Endodermal cell (in vitro differentiated cells): ENCODE data around the gene WNT7B. TPM values are rescaled to one million over a fixed set of nuclear protein-coding genes. Genes with fewer than 3 reads are reported as not detected.

Experiments used
- DNase-seq: peaks from one replicate; pipeline ENCODE4 v3.0.0-alpha.2; 2017
- H3K27ac ChIP-seq: 2 replicates; pipeline ENCODE4 v1.5.1; 2013; ENCODE audit warnings: mild to moderate bottlenecking, low read depth, low read length, moderate library complexity
- H3K27me3 ChIP-seq: 2 replicates; pipeline ENCODE4 v1.6.1; 2013; ENCODE audit warnings: mild to moderate bottlenecking, low read length, moderate library complexity; ENCODE audit not compliant: insufficient read depth, control insufficient read depth, poor library complexity, severe bottlenecking
- H3K36me3 ChIP-seq: 2 replicates; pipeline ENCODE4 v1.7.0; 2013; ENCODE audit warnings: mild to moderate bottlenecking, low read length, moderate library complexity; ENCODE audit not compliant: control insufficient read depth, insufficient read depth
- H3K4me1 ChIP-seq: one replicate; pipeline ENCODE4 v1.7.0; 2013; ENCODE audit warnings: low read length; ENCODE audit not compliant: control insufficient read depth, insufficient read depth
- H3K4me3 ChIP-seq: 2 replicates; pipeline ENCODE4 v1.5.1; 2013; ENCODE audit warnings: mild to moderate bottlenecking, low read length, moderate library complexity
- H3K9ac ChIP-seq: 2 replicates; pipeline ENCODE4 v1.6.1; 2013; ENCODE audit warnings: mild to moderate bottlenecking, low read length, moderate library complexity; ENCODE audit not compliant: poor library complexity, severe bottlenecking; ENCODE audit errors: extremely low read depth
- H3K9me3 ChIP-seq: 2 replicates; pipeline ENCODE4 v1.6.1; 2013; ENCODE audit warnings: mild to moderate bottlenecking, low read length, moderate library complexity; ENCODE audit not compliant: control insufficient read depth
- H3K27ac Mint-ChIP-seq: 2 replicates; pipeline ENCODE4 v1.8.0; 2020; ENCODE audit warnings: mixed read lengths
- H3K27me3 Mint-ChIP-seq: 2 replicates; pipeline ENCODE4 v1.8.0; 2021; ENCODE audit warnings: mild to moderate bottlenecking, mixed read lengths; ENCODE audit not compliant: insufficient read depth
- H3K36me3 Mint-ChIP-seq: 2 replicates; pipeline ENCODE4 v1.8.0; 2020; ENCODE audit warnings: low read depth, mixed read lengths
- H3K4me1 Mint-ChIP-seq: 2 replicates; pipeline ENCODE4 v1.8.0; 2020; ENCODE audit warnings: mixed read lengths
- H3K4me3 Mint-ChIP-seq: 2 replicates; pipeline ENCODE4 v1.8.0; 2020; ENCODE audit warnings: mild to moderate bottlenecking, moderate library complexity, mixed read lengths
- H3K9me3 Mint-ChIP-seq: 2 replicates; pipeline ENCODE4 v1.8.0; 2020; ENCODE audit warnings: mild to moderate bottlenecking, mixed read lengths
- CTCF ChIP-seq: fragments of 200-600 bp; sonication (generic); conservative IDR thresholded peaks from 2 replicates; pipeline ENCODE4 v1.5.0; 2021; ENCODE audit warnings: antibody characterized with exemption, mild to moderate bottlenecking
- WGBS, 2 experiments: methylation state at CpG; one replicate each; pipeline versions ENCODE4 v1.1.5 to v1.1.7; 2013; ENCODE audit warnings: missing lambda C conversion rate in 2 of 2, mixed read lengths in 1 of 2; ENCODE audit not compliant: insufficient coverage in 1 of 2, insufficient read length in 1 of 2; 5-methylcytosine and 5-hydroxymethylcytosine counted together
- total RNA-seq, 2 donors: library from RNA; stranded (reverse); fragmentation: NEBNext Ultra II Directional in 1 of 2; extraction: Animal tissue kit (Norgen Biotek cat#: 25700) in 1 of 2; gene quantifications; 2 replicates in 1 of 2; 3 replicates in 1 of 2; pipeline ENCODE4 v1.2.1, GENCODE V29; 2021

Gene WNT7B
- total RNA-seq, 2 donors from 2014 or later: not detected

- Histone ChIP-seq H3K27me3 (peaks cover 22% of the 10 kb centered on the region), H3K36me3 (no peaks in the 10 kb centered on the region), H3K9me3 (no peaks in the 10 kb centered on the region), H3K4me1 (no peaks in the 10 kb centered on the region), H3K27ac (no peak overlapping the region), H3K9ac (no peak overlapping the region), H3K4me3 (no peak overlapping the region)
- 79 to 88% methylated on average over 3 to 5 of the region's 5 CpGs for WGBS, 2 experiments
- no peaks in the 10 kb centered on the region for H3K9me3 Mint-ChIP-seq
- no peak overlapping the region for H3K4me3 Mint-ChIP-seq
- no peaks in the 10 kb centered on the region for H3K4me1 Mint-ChIP-seq
- no peak for DNase-seq
- no peak for TF ChIP-seq CTCF
- H3K27ac Mint-ChIP-seq: no peak overlapping the region
- H3K36me3 Mint-ChIP-seq: no peaks in the 10 kb centered on the region
- H3K27me3 Mint-ChIP-seq: peaks cover 19% of the 10 kb centered on the region
Observed at GRCh38 chr22:45983797-45984196, 6.8 kb upstream of the WNT7B start.

GRCh38 chr22:45980761-45981160, 3.8 kb upstream of the WNT7B start:
- no peak for DNase-seq
- H3K27ac Mint-ChIP-seq: no peak overlapping the region
- peaks cover 4% of the 10 kb centered on the region for H3K4me1 Mint-ChIP-seq
- Histone ChIP-seq H3K27ac (no peak overlapping the region), H3K4me1 (no peaks in the 10 kb centered on the region), H3K27me3 (peaks cover 48% of the 10 kb centered on the region), H3K9ac (no peak overlapping the region), H3K9me3 (no peaks in the 10 kb centered on the region), H3K4me3 (no peak overlapping the region), H3K36me3 (no peaks in the 10 kb centered on the region)
- WGBS, 2 experiments: 86 to 100% methylated on average over 1 to 4 of the region's 4 CpGs
- H3K27me3 Mint-ChIP-seq: peaks cover 32% of the 10 kb centered on the region
- no peak overlapping the region for H3K4me3 Mint-ChIP-seq
- TF ChIP-seq CTCF: no peak
- no peaks in the 10 kb centered on the region for H3K36me3 Mint-ChIP-seq
- H3K9me3 Mint-ChIP-seq: no peaks in the 10 kb centered on the region

GRCh38 chr22:45980268-45980570, 3.3 kb upstream of the WNT7B start:
- Histone ChIP-seq H3K27ac (no peak overlapping the region), H3K9me3 (no peaks in the 10 kb centered on the region), H3K36me3 (no peaks in the 10 kb centered on the region), H3K9ac (no peak overlapping the region), H3K27me3 (peaks cover 53% of the 10 kb centered on the region), H3K4me1 (no peaks in the 10 kb centered on the region), H3K4me3 (no peak overlapping the region)
- Mint-ChIP-seq H3K4me3 (no peak overlapping the region), H3K9me3 (no peaks in the 10 kb centered on the region), H3K36me3 (no peaks in the 10 kb centered on the region), H3K4me1 (peaks cover 4% of the 10 kb centered on the region), H3K27me3 (peaks cover 32% of the 10 kb centered on the region), H3K27ac (no peak overlapping the region)
- WGBS, 2 experiments: 91% methylated on average over 2 of the region's 2 CpGs; no CpG with 5 or more reads in 1 of the 2 experiments
- no peak for TF ChIP-seq CTCF
- DNase-seq: no peak
